Spleen (tissue), 7 donors: Measurements from ENCODE around the gene RANBP17.

Experiments
- POLR2A ChIP-seq, 3 donors: fragments of 450-650 bp; IDR thresholded peaks; one replicate each; pipeline ENCODE4 v1.5.1; 2017; ENCODE audit warnings: antibody characterized with exemption in 3 of 3, mild to moderate bottlenecking in 1 of 3
- POLR2AphosphoS5 ChIP-seq, 3 donors: sonication (generic); formaldehyde crosslinking; IDR thresholded peaks; one replicate each; pipeline ENCODE4 v1.5.1; 2017; ENCODE audit warnings: antibody characterized with exemption in 3 of 3
- TF ChIP-seq, protein P1 (sequence below), 11 experiments: fragments of 200-600 bp in 7 of 11; fragments of 450-650 bp in 4 of 11; sonication (generic) in 4 of 11; IDR thresholded peaks in 8 of 11; conservative IDR thresholded peaks in 3 of 11; 1 replicate in 7 of 11; 2 replicates in 4 of 11; pipeline versions ENCODE4 v1.4.0 to v1.8.0; 2016 to 2021; ENCODE audit warnings: antibody characterized with exemption in 11 of 11, inconsistent platforms in 4 of 11, mild to moderate bottlenecking in 1 of 11
- donor health status: DM: no; HTN: no; CAD: no; lungs with moderate emphysema.
- donor health status: DM: no; HTN: no; CAD: no.
- donor health status: DM: no; HTN: no; CAD: no.

GRCh38 chr5:171250738-171251137 lies 388.9 kb downstream of the RANBP17 start:
- TF ChIP-seq, protein P1, sequence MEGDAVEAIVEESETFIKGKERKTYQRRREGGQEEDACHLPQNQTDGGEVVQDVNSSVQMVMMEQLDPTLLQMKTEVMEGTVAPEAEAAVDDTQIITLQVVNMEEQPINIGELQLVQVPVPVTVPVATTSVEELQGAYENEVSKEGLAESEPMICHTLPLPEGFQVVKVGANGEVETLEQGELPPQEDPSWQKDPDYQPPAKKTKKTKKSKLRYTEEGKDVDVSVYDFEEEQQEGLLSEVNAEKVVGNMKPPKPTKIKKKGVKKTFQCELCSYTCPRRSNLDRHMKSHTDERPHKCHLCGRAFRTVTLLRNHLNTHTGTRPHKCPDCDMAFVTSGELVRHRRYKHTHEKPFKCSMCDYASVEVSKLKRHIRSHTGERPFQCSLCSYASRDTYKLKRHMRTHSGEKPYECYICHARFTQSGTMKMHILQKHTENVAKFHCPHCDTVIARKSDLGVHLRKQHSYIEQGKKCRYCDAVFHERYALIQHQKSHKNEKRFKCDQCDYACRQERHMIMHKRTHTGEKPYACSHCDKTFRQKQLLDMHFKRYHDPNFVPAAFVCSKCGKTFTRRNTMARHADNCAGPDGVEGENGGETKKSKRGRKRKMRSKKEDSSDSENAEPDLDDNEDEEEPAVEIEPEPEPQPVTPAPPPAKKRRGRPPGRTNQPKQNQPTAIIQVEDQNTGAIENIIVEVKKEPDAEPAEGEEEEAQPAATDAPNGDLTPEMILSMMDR (IDR thresholded peaks at IDR 0.05 in 8 of 11, conservative IDR thresholded peaks at IDR 0.05 in 3 of 11): no peak
- TF ChIP-seq POLR2A (IDR thresholded peaks at IDR 0.05): no peak
- TF ChIP-seq POLR2AphosphoS5 (IDR thresholded peaks at IDR 0.05): no peak
